ENCODE results near the gene PYROXD2. TPM values are rescaled to one million over a fixed set of nuclear protein-coding genes. Genes with fewer than 3 reads are reported as not detected.

Gene PYROXD2
- polyA plus RNA-seq, 1 of the 3 experiments (the other 2 are of a cell fraction), result 26.7 TPM

DNA sequence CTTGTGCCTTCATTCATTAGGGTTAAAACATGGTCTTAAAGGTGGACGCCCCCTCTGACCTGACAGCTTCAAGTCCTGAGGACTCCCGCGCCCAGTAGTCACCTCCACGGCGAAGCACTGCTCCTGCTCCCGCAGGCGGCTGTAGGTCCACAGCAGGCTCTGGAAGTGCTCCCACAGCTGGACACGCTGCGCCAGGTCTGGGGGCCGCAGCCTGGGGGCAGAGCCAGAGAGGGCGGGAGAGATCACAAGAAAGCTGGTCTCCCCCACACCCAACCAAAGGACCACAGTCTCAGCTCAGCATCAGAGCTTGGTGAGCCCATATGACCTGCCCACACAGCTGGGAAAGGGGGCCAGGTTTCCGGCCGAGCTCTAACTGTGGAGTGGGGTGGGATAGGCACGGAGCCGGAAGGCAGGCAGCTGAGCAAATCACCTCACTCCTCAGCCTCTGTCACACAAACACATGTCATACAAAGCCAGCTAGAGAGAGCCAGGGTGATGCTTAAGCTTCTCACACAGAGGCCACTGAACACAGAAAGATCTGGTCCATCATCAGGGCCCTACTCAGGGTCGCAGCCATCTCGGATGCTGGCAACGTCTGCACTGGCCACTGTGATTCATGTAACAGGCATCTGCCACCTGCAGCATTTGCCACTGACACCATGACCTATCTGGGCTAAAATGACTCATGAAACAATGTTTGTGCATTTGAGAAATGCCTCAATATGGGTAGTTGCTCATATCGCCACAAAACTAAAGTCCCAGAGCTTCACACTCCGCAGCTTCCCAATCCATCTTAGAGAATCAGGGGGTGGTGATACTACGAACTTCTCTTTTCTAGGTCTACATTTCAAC lies 19.1 kb upstream of the PYROXD2 start:
- Histone ChIP-seq H3K4me1 (ENCODE audit: control insufficient read depth in 1 of 2, insufficient read depth in 2 of 2, low read depth in 1 of 2, low read length in 1 of 2) (no peaks in the 10 kb centered on the region), H3K9ac (no peak overlapping the region), H4K20me1 (ENCODE audit: insufficient read depth) (no peaks in the 10 kb centered on the region), H3K36me3 (replicated peaks in 1 of 2; ENCODE audit: control insufficient read depth in 1 of 2, insufficient read depth in 2 of 2, low read length in 1 of 2) (peaks cover 41 to 48% of the 10 kb centered on the region in 2 experiments), H3F3A (replicated peaks; ENCODE audit: insufficient read depth) (no peaks in the 10 kb centered on the region), H3K4me3 (ENCODE audit: low read depth in 2 of 2, low read length in 1 of 2) (no peak overlapping the region), H3K27ac (ENCODE audit: low read depth in 2 of 2, low read length in 1 of 2) (no peak overlapping the region), H3K9me2 (no peaks in the 10 kb centered on the region), H3K4me2 (no peak overlapping the region), H3K27me3 (ENCODE audit: insufficient read depth) (no peaks in the 10 kb centered on the region), H2AFZ (ENCODE audit: low read depth) (no peak overlapping the region), H3K79me2 (ENCODE audit: insufficient read depth) (no peaks in the 10 kb centered on the region), H3K9me3 (peaks cover 4% of the 10 kb centered on the region; the same call in 1 of the 2 replicates)
- ChIA-PET POLR2A (interaction anchor here (0.5 kb wide), 1 partner anchor 8 kb away, joined by 4 read pairs; no protein-coding TSS in a partner anchor), CTCF (interaction anchor here (3.5 kb wide), 1 partner anchor 9 kb away, joined by 19 read pairs; no protein-coding TSS in a partner anchor)
- DNase-seq, result no peak
- TF ChIP-seq RXRA (IDR thresholded peaks at IDR 0.05; ENCODE audit: borderline replicate concordance, low read depth), result no peak
- TF ChIP-seq RFX5 (IDR thresholded peaks at IDR 0.05; ENCODE audit: low read length), result no peak
- no peak for TF ChIP-seq RAD21 (IDR thresholded peaks at IDR 0.05; ENCODE audit: low read length)
- TF ChIP-seq, protein P1, sequence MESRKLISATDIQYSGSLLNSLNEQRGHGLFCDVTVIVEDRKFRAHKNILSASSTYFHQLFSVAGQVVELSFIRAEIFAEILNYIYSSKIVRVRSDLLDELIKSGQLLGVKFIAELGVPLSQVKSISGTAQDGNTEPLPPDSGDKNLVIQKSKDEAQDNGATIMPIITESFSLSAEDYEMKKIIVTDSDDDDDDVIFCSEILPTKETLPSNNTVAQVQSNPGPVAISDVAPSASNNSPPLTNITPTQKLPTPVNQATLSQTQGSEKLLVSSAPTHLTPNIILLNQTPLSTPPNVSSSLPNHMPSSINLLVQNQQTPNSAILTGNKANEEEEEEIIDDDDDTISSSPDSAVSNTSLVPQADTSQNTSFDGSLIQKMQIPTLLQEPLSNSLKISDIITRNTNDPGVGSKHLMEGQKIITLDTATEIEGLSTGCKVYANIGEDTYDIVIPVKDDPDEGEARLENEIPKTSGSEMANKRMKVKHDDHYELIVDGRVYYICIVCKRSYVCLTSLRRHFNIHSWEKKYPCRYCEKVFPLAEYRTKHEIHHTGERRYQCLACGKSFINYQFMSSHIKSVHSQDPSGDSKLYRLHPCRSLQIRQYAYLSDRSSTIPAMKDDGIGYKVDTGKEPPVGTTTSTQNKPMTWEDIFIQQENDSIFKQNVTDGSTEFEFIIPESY (IDR thresholded peaks at IDR 0.05; ENCODE audit: borderline replicate concordance, low read depth), result no peak
- no peak for TF ChIP-seq ELF1 (IDR thresholded peaks at IDR 0.05)
- no peak for TF ChIP-seq RCOR1 (IDR thresholded peaks at IDR 0.05; ENCODE audit: low read length)
- TF ChIP-seq JUND (IDR thresholded peaks at IDR 0.05), result no peak
- TF ChIP-seq YY1 (IDR thresholded peaks at IDR 0.05; ENCODE audit: low read depth), result no peak
- no peak for TF ChIP-seq EZH2phosphoT487 (IDR thresholded peaks at IDR 0.05; ENCODE audit: borderline replicate concordance, low read depth)
- no peak for TF ChIP-seq TEAD4 (IDR thresholded peaks at IDR 0.05; ENCODE audit: borderline replicate concordance, insufficient read depth)
- 93% methylated on average over 20 of the region's 21 CpGs for WGBS (ENCODE audit: low lambda C conversion rate)

DNA sequence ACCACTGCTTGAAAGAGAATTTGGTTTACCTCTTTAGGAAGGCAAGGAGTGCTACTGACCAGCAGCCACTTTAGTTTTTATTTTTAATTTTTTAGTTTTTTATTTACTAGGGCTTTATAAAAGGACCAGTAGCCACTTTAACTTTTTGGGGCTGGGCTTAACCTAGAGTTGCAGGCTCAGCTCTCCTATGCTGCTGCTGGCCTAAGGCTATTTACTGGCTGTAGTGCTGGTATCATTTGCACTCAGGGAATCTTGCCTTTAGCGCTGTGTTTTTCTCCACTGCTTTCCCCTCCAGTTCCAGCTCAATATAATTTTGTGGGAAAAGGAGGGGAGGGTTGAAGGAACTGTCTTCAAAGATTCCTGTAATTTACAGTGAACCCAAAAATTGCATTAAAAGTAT lies 18.4 kb upstream of the PYROXD2 start:
- Histone ChIP-seq H3K4me3 (ENCODE audit: low read depth in 2 of 2, low read length in 1 of 2) (no peak overlapping the region), H3K9me3 (peaks cover 4% of the 10 kb centered on the region; the same call in 1 of the 2 replicates), H3K79me2 (ENCODE audit: insufficient read depth) (no peaks in the 10 kb centered on the region), H3K4me1 (ENCODE audit: control insufficient read depth in 1 of 2, insufficient read depth in 2 of 2, low read depth in 1 of 2, low read length in 1 of 2) (no peaks in the 10 kb centered on the region), H3F3A (replicated peaks; ENCODE audit: insufficient read depth) (no peaks in the 10 kb centered on the region), H3K27ac (ENCODE audit: low read depth in 2 of 2, low read length in 1 of 2) (no peak overlapping the region), H3K27me3 (ENCODE audit: insufficient read depth) (no peaks in the 10 kb centered on the region), H3K9me2 (no peaks in the 10 kb centered on the region), H4K20me1 (ENCODE audit: insufficient read depth) (no peaks in the 10 kb centered on the region), H3K9ac (no peak overlapping the region), H2AFZ (ENCODE audit: low read depth) (no peak overlapping the region), H3K36me3 (replicated peaks in 1 of 2; ENCODE audit: control insufficient read depth in 1 of 2, insufficient read depth in 2 of 2, low read length in 1 of 2) (peaks cover 37 to 49% of the 10 kb centered on the region in 2 experiments), H3K4me2 (no peak overlapping the region)
- 100% methylated on average over 1 of the region's 1 CpG for WGBS (ENCODE audit: low lambda C conversion rate)
- ChIA-PET CTCF (interaction anchor here (3.5 kb wide), 1 partner anchor 8 kb away, joined by 19 read pairs; no protein-coding TSS in a partner anchor), POLR2A (interaction anchor here (0.5 kb wide), 1 partner anchor 9 kb away, joined by 4 read pairs; no protein-coding TSS in a partner anchor)
- DNase-seq, result no peak
- TF ChIP-seq, protein P1 (IDR thresholded peaks at IDR 0.05; ENCODE audit: borderline replicate concordance, low read depth), result no peak
- no peak for TF ChIP-seq CHD2 (IDR thresholded peaks at IDR 0.05; ENCODE audit: low read length, partially characterized antibody)
- TF ChIP-seq ELF1 (IDR thresholded peaks at IDR 0.05), result no peak
- TF ChIP-seq, protein P2, sequence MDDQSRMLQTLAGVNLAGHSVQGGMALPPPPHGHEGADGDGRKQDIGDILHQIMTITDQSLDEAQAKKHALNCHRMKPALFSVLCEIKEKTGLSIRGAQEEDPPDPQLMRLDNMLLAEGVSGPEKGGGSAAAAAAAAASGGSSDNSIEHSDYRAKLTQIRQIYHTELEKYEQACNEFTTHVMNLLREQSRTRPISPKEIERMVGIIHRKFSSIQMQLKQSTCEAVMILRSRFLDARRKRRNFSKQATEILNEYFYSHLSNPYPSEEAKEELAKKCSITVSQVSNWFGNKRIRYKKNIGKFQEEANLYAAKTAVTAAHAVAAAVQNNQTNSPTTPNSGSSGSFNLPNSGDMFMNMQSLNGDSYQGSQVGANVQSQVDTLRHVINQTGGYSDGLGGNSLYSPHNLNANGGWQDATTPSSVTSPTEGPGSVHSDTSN (IDR thresholded peaks at IDR 0.05), result no peak
- TF ChIP-seq, protein P3, sequence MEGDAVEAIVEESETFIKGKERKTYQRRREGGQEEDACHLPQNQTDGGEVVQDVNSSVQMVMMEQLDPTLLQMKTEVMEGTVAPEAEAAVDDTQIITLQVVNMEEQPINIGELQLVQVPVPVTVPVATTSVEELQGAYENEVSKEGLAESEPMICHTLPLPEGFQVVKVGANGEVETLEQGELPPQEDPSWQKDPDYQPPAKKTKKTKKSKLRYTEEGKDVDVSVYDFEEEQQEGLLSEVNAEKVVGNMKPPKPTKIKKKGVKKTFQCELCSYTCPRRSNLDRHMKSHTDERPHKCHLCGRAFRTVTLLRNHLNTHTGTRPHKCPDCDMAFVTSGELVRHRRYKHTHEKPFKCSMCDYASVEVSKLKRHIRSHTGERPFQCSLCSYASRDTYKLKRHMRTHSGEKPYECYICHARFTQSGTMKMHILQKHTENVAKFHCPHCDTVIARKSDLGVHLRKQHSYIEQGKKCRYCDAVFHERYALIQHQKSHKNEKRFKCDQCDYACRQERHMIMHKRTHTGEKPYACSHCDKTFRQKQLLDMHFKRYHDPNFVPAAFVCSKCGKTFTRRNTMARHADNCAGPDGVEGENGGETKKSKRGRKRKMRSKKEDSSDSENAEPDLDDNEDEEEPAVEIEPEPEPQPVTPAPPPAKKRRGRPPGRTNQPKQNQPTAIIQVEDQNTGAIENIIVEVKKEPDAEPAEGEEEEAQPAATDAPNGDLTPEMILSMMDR (IDR thresholded peaks at IDR 0.05), result no peak
- TF ChIP-seq, protein P4, sequence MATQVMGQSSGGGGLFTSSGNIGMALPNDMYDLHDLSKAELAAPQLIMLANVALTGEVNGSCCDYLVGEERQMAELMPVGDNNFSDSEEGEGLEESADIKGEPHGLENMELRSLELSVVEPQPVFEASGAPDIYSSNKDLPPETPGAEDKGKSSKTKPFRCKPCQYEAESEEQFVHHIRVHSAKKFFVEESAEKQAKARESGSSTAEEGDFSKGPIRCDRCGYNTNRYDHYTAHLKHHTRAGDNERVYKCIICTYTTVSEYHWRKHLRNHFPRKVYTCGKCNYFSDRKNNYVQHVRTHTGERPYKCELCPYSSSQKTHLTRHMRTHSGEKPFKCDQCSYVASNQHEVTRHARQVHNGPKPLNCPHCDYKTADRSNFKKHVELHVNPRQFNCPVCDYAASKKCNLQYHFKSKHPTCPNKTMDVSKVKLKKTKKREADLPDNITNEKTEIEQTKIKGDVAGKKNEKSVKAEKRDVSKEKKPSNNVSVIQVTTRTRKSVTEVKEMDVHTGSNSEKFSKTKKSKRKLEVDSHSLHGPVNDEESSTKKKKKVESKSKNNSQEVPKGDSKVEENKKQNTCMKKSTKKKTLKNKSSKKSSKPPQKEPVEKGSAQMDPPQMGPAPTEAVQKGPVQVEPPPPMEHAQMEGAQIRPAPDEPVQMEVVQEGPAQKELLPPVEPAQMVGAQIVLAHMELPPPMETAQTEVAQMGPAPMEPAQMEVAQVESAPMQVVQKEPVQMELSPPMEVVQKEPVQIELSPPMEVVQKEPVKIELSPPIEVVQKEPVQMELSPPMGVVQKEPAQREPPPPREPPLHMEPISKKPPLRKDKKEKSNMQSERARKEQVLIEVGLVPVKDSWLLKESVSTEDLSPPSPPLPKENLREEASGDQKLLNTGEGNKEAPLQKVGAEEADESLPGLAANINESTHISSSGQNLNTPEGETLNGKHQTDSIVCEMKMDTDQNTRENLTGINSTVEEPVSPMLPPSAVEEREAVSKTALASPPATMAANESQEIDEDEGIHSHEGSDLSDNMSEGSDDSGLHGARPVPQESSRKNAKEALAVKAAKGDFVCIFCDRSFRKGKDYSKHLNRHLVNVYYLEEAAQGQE (IDR thresholded peaks at IDR 0.05; ENCODE audit: low read depth, low read length), result no peak
